ENCODE measurements around the gene TMEM212. TPM values are rescaled to one million over a fixed set of nuclear protein-coding genes. Genes with fewer than 3 reads are reported as not detected.

The TMEM212 gene
- polyA plus RNA-seq, 1 donor (not counting 4 experiments of a cell fraction or from before 2014, with no cell fraction given) = not detected

DNA sequence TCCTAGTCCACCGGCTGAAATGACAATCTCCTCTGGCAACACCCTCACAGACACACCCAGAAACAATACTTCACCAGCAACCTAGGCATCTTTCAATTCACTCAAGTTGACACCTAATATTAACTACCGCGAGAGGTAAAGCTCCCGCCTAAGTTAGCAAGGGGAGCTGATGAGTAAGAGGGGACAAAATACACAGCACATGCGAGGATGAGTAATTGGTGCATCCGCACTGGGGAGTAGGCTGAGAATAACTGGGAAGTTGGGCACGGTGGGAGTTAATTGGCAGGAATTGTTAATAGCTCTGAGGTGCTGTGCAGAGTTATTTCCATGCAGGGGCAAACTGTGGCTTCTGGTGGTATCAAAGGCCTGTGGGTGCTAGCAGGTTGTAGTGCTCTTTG, 18.3 kb upstream of the TMEM212 start:
- no peaks in the 10 kb centered on the region for H3K79me2 ChIP-seq (ENCODE audit: control insufficient read depth, insufficient read depth, low read length)
- no peaks in the 10 kb centered on the region for H3K4me1 ChIP-seq (ENCODE audit: control insufficient read depth, extremely low read depth, insufficient read depth, low read length)
- H3K4me3 ChIP-seq (ENCODE audit: control insufficient read depth in 2 of 3, extremely low read depth in 1 of 3, insufficient read depth in 2 of 3, low read depth in 1 of 3, low read length in 3 of 3) = no peak overlapping the region
- no peak overlapping the region for H3K27ac ChIP-seq (ENCODE audit: control insufficient read depth, insufficient read depth, low read length)
- no peak overlapping the region for H3K4me2 ChIP-seq (ENCODE audit: control insufficient read depth, extremely low read depth, insufficient read depth, low read depth, low read length)
- TF ChIP-seq EZH2 (IDR thresholded peaks at IDR 0.05; ENCODE audit: low read length) = no peak
- TF ChIP-seq, protein P1, sequence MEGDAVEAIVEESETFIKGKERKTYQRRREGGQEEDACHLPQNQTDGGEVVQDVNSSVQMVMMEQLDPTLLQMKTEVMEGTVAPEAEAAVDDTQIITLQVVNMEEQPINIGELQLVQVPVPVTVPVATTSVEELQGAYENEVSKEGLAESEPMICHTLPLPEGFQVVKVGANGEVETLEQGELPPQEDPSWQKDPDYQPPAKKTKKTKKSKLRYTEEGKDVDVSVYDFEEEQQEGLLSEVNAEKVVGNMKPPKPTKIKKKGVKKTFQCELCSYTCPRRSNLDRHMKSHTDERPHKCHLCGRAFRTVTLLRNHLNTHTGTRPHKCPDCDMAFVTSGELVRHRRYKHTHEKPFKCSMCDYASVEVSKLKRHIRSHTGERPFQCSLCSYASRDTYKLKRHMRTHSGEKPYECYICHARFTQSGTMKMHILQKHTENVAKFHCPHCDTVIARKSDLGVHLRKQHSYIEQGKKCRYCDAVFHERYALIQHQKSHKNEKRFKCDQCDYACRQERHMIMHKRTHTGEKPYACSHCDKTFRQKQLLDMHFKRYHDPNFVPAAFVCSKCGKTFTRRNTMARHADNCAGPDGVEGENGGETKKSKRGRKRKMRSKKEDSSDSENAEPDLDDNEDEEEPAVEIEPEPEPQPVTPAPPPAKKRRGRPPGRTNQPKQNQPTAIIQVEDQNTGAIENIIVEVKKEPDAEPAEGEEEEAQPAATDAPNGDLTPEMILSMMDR (optimal IDR thresholded peaks at IDR 0.05 in 1 of 3, IDR thresholded peaks at IDR 0.05 in 1 of 3, conservative IDR thresholded peaks at IDR 0.05 in 1 of 3; ENCODE audit: extremely low read depth in 1 of 3, insufficient read depth in 2 of 3, low read length in 3 of 3) = no peak
- no peaks in the 10 kb centered on the region for H3K27me3 ChIP-seq (ENCODE audit: control insufficient read depth, extremely low read depth, insufficient read depth, low read length)
- H3K9me3 ChIP-seq (ENCODE audit: control insufficient read depth, low read depth, low read length) = no peaks in the 10 kb centered on the region
- dilution Hi-C loops (cut with MboI; ENCODE audit: extremely low pct_ligation_motif_present, low sequenced_read_pairs) = no loop called here
- H3K36me3 ChIP-seq (ENCODE audit: control insufficient read depth in 2 of 2, extremely low read depth in 1 of 2, insufficient read depth in 2 of 2, low read length in 2 of 2) = no peaks in the 10 kb centered on the region
- FAIRE-seq = no peak
- H2AFZ ChIP-seq (ENCODE audit: control insufficient read depth, low read length) = no peak overlapping the region
- H3K9me1 ChIP-seq (ENCODE audit: control insufficient read depth, extremely low read depth, insufficient read depth, low read length) = no peaks in the 10 kb centered on the region
- no peak for DNase-seq (ENCODE audit: low read depth, low spot score)
- no peak overlapping the region for H3K9ac ChIP-seq (ENCODE audit: control insufficient read depth, extremely low read depth, insufficient read depth, low read length)
- H4K20me1 ChIP-seq (ENCODE audit: control insufficient read depth, extremely low read depth, insufficient read depth, low read length) = no peaks in the 10 kb centered on the region

DNA sequence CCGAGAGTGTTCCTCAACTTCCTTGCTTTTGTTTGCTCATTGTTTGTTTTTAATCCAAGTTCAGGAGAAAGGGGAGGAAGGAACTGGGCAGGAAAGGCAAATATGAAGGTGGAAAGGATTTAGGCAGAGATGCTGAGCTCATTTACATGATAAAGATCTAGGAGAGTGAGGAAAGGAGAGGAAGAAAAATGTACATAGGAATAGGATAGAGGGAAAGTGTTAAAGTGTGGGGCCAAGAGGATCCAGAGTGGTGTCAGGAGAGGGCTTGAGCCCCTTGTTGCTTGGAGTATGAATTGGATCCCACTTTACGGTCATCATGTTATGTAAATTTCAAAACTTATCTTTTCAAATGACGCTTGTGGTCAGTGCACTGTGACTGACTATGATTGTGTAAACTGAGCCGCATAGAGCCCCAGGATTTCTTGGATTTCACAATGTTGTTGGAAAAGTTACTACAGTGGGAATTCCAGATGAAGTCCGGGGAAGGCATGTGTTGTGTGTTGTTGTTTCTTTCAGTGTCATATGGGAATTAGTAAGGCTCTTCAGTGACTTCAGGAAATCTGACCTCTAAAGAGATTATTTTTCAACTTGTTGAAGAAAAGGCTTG, 17.8 kb upstream of the TMEM212 start:
- Histone ChIP-seq H3K79me2 (ENCODE audit: control insufficient read depth, insufficient read depth, low read length) (no peaks in the 10 kb centered on the region), H3K9me1 (ENCODE audit: control insufficient read depth, extremely low read depth, insufficient read depth, low read length) (no peaks in the 10 kb centered on the region), H4K20me1 (ENCODE audit: control insufficient read depth, extremely low read depth, insufficient read depth, low read length) (no peaks in the 10 kb centered on the region), H3K4me1 (ENCODE audit: control insufficient read depth, extremely low read depth, insufficient read depth, low read length) (no peaks in the 10 kb centered on the region), H2AFZ (ENCODE audit: control insufficient read depth, low read length) (no peak overlapping the region), H3K9me3 (ENCODE audit: control insufficient read depth, low read depth, low read length) (no peaks in the 10 kb centered on the region), H3K4me3 (ENCODE audit: control insufficient read depth in 2 of 3, extremely low read depth in 1 of 3, insufficient read depth in 2 of 3, low read depth in 1 of 3, low read length in 3 of 3) (no peak overlapping the region), H3K9ac (ENCODE audit: control insufficient read depth, extremely low read depth, insufficient read depth, low read length) (no peak overlapping the region), H3K36me3 (ENCODE audit: control insufficient read depth in 2 of 2, extremely low read depth in 1 of 2, insufficient read depth in 2 of 2, low read length in 2 of 2) (no peaks in the 10 kb centered on the region), H3K4me2 (ENCODE audit: control insufficient read depth, extremely low read depth, insufficient read depth, low read depth, low read length) (no peak overlapping the region), H3K27ac (ENCODE audit: control insufficient read depth, insufficient read depth, low read length) (no peak overlapping the region), H3K27me3 (ENCODE audit: control insufficient read depth, extremely low read depth, insufficient read depth, low read length) (no peaks in the 10 kb centered on the region)
- DNase-seq (ENCODE audit: low read depth, low spot score) (no peak), FAIRE-seq (no peak)
- dilution Hi-C loops (cut with MboI; ENCODE audit: extremely low pct_ligation_motif_present, low sequenced_read_pairs) = no loop called here
- TF ChIP-seq EZH2 (IDR thresholded peaks at IDR 0.05; ENCODE audit: low read length) = no peak
- TF ChIP-seq, protein P1 (optimal IDR thresholded peaks at IDR 0.05 in 1 of 3, IDR thresholded peaks at IDR 0.05 in 1 of 3, conservative IDR thresholded peaks at IDR 0.05 in 1 of 3; ENCODE audit: extremely low read depth in 1 of 3, insufficient read depth in 2 of 3, low read length in 3 of 3) = no peak
